NB4 (cell line): ENCODE data around the gene AGAP1.
A peak's percentile ranks its signal among the peaks of the same experiment; 100 is the strongest.

ENCODE experiments used
- DNase-seq: peaks from one replicate; pipeline ENCODE4 v3.0.0; 2010; ENCODE audit warnings: low read depth
- H3K4me3 ChIP-seq: one replicate; pipeline ENCODE4 v1.5.1; 2011; ENCODE audit warnings: mild to moderate bottlenecking, low read depth, low read length, moderate library complexity
- MYC ChIP-seq: IDR thresholded peaks from 2 replicates; pipeline ENCODE4 v1.6.1; 2011; ENCODE audit warnings: low read depth, low read length
- POLR2A ChIP-seq: IDR thresholded peaks from 2 replicates; pipeline ENCODE4 v1.6.1; 2011; ENCODE audit warnings: mild to moderate bottlenecking; ENCODE audit not compliant: insufficient read length; ENCODE audit errors: extremely low read depth
- TF ChIP-seq, protein P1 (sequence below): IDR thresholded peaks from one replicate; pipeline ENCODE4 v1.5.1; 2012; ENCODE audit warnings: low read depth, low read length
- TF ChIP-seq, protein P2 (sequence below): IDR thresholded peaks from 2 replicates; pipeline ENCODE4 v1.6.1; 2011; ENCODE audit warnings: low read depth, low read length

AGAP1 gene

GRCh38 chr2:236052926-236053821, 559.3 kb downstream of the AGAP1 start:
- no peak for DNase-seq
- no peak for TF ChIP-seq MYC
- TF ChIP-seq, protein P1, sequence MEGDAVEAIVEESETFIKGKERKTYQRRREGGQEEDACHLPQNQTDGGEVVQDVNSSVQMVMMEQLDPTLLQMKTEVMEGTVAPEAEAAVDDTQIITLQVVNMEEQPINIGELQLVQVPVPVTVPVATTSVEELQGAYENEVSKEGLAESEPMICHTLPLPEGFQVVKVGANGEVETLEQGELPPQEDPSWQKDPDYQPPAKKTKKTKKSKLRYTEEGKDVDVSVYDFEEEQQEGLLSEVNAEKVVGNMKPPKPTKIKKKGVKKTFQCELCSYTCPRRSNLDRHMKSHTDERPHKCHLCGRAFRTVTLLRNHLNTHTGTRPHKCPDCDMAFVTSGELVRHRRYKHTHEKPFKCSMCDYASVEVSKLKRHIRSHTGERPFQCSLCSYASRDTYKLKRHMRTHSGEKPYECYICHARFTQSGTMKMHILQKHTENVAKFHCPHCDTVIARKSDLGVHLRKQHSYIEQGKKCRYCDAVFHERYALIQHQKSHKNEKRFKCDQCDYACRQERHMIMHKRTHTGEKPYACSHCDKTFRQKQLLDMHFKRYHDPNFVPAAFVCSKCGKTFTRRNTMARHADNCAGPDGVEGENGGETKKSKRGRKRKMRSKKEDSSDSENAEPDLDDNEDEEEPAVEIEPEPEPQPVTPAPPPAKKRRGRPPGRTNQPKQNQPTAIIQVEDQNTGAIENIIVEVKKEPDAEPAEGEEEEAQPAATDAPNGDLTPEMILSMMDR: no peak
- TF ChIP-seq POLR2A: no peak
- TF ChIP-seq, protein P2, sequence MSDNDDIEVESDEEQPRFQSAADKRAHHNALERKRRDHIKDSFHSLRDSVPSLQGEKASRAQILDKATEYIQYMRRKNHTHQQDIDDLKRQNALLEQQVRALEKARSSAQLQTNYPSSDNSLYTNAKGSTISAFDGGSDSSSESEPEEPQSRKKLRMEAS: no peak
- no peak overlapping the region for H3K4me3 ChIP-seq

- H3K4me3 ChIP-seq: no peak overlapping the region
- DNase-seq: no peak
- TF ChIP-seq, protein P1: no peak
- TF ChIP-seq MYC (no peak), POLR2A (no peak)
- TF ChIP-seq, protein P2: no peak
These were observed 560.3 kb downstream of the AGAP1 start for GRCh38 chr2:236054125-236054524.

GRCh38 chr2:236054621-236055305, 560.9 kb downstream of the AGAP1 start:
- TF ChIP-seq, protein P2: no peak
- no peak for TF ChIP-seq POLR2A
- no peak for TF ChIP-seq MYC
- DNase-seq: no peak
- no peak overlapping the region for H3K4me3 ChIP-seq

GRCh38 chr2:236055471-236055870, 561.6 kb downstream of the AGAP1 start:
- DNase-seq: no peak
- H3K4me3 ChIP-seq: no peak overlapping the region
- TF ChIP-seq, protein P2: no peak
- TF ChIP-seq POLR2A: no peak
- TF ChIP-seq MYC: no peak
- TF ChIP-seq, protein P1: no peak

GRCh38 chr2:236056141-236056540, 562.3 kb downstream of the AGAP1 start:
- DNase-seq: no peak
- TF ChIP-seq MYC: no peak
- TF ChIP-seq POLR2A: no peak
- TF ChIP-seq, protein P1: no peak
- TF ChIP-seq, protein P2: no peak
- H3K4me3 ChIP-seq: no peak overlapping the region

GRCh38 chr2:236057375-236057774, 563.5 kb downstream of the AGAP1 start:
- H3K4me3 ChIP-seq: no peak overlapping the region
- DNase-seq: peak; percentile 56
- TF ChIP-seq, protein P1: no peak
- TF ChIP-seq POLR2A (no peak), MYC (no peak)
- TF ChIP-seq, protein P2: no peak
